Trophoblast cell (in vitro differentiated cells and primary cell): ENCODE results near the gene TCF12.

Experiments used
- DNase-seq, 2 donors: peaks; one replicate each; pipeline ENCODE4 v3.0.0-alpha.2; 2016
- H2AFZ ChIP-seq: 2 replicates; pipeline ENCODE4 v1.6.1; 2013; ENCODE audit warnings: low read length, moderate library complexity, mild to moderate bottlenecking; ENCODE audit not compliant: insufficient read depth, poor library complexity
- H2AK5ac ChIP-seq: 2 replicates; pipeline ENCODE4 v1.6.1; 2013; ENCODE audit warnings: mild to moderate bottlenecking, low read length
- H2BK120ac ChIP-seq: 2 replicates; pipeline ENCODE4 v1.6.1; 2013; ENCODE audit warnings: low read length, mild to moderate bottlenecking, moderate library complexity; ENCODE audit not compliant: insufficient read depth, poor library complexity
- H2BK12ac ChIP-seq: 2 replicates; pipeline ENCODE4 v1.6.1; 2013; ENCODE audit warnings: mild to moderate bottlenecking, low read length, moderate library complexity
- H2BK5ac ChIP-seq: 2 replicates; pipeline ENCODE4 v1.6.1; 2013; ENCODE audit warnings: low read length, low read depth, moderate library complexity, mild to moderate bottlenecking; ENCODE audit not compliant: poor library complexity
- H3K14ac ChIP-seq: 2 replicates; pipeline ENCODE4 v1.6.1; 2013; ENCODE audit warnings: mild to moderate bottlenecking, low read length
- H3K18ac ChIP-seq: 2 replicates; pipeline ENCODE4 v1.6.1; 2013; ENCODE audit warnings: mild to moderate bottlenecking, low read length
- H3K23ac ChIP-seq: 2 replicates; pipeline ENCODE4 v1.6.1; 2013; ENCODE audit warnings: low read length
- H3K27ac ChIP-seq: 2 replicates; pipeline ENCODE4 v1.5.1; 2013; ENCODE audit warnings: low read depth, mild to moderate bottlenecking, inconsistent platforms, low read length, moderate library complexity
- H3K27me3 ChIP-seq: 2 replicates; pipeline ENCODE4 v1.6.1; 2013; ENCODE audit warnings: inconsistent platforms, mild to moderate bottlenecking, low read length, moderate library complexity; ENCODE audit not compliant: insufficient read depth
- H3K36me3 ChIP-seq, 2 experiments: 1 replicate in 1 of 2; 2 replicates in 1 of 2; pipeline ENCODE4 v1.6.1; 2013; ENCODE audit warnings: low read length in 2 of 2, mild to moderate bottlenecking in 2 of 2, moderate library complexity in 1 of 2; ENCODE audit not compliant: insufficient read depth in 2 of 2, control insufficient read depth in 1 of 2
- H3K4ac ChIP-seq: 2 replicates; pipeline ENCODE4 v1.6.1; 2013; ENCODE audit warnings: low read depth, mild to moderate bottlenecking, low read length, moderate library complexity
- H3K4me1 ChIP-seq, 2 experiments: 1 replicate in 1 of 2; 2 replicates in 1 of 2; pipeline ENCODE4 v1.6.1; 2013; ENCODE audit warnings: low read length in 2 of 2, mild to moderate bottlenecking in 2 of 2, moderate library complexity in 1 of 2; ENCODE audit not compliant: insufficient read depth in 2 of 2, control insufficient read depth in 1 of 2
- H3K4me2 ChIP-seq: 2 replicates; pipeline ENCODE4 v1.6.1; 2013; ENCODE audit warnings: inconsistent platforms, mild to moderate bottlenecking, low read length, moderate library complexity
- H3K4me3 ChIP-seq: 2 replicates; pipeline ENCODE4 v1.5.1; 2013; ENCODE audit warnings: mild to moderate bottlenecking, low read depth, low read length, inconsistent platforms
- H3K79me1 ChIP-seq: one replicate; pipeline ENCODE4 v1.6.1; 2013; ENCODE audit warnings: low read length
- H3K79me2 ChIP-seq: 2 replicates; pipeline ENCODE4 v1.6.1; 2013; ENCODE audit warnings: low read length, mild to moderate bottlenecking; ENCODE audit not compliant: control insufficient read depth, insufficient read depth, poor library complexity
- H3K9ac ChIP-seq: 2 replicates; pipeline ENCODE4 v1.6.1; 2013; ENCODE audit warnings: mild to moderate bottlenecking, low read length
- H3K9me3 ChIP-seq: 2 replicates; pipeline ENCODE4 v1.6.1; 2013; ENCODE audit warnings: low read depth, mild to moderate bottlenecking, control low read depth, inconsistent platforms, low read length; ENCODE audit not compliant: insufficient read depth
- H4K12ac ChIP-seq: 2 replicates; pipeline ENCODE4 v1.6.1; 2013; ENCODE audit warnings: low read depth, mild to moderate bottlenecking, low read length, moderate library complexity
- H4K8ac ChIP-seq: 2 replicates; pipeline ENCODE4 v1.6.1; 2013; ENCODE audit warnings: low read depth, mild to moderate bottlenecking, low read length, moderate library complexity
- H4K91ac ChIP-seq: one replicate; pipeline ENCODE4 v1.6.1; 2013; ENCODE audit warnings: low read depth, mild to moderate bottlenecking, low read length, moderate library complexity
- WGBS: extraction: QIAGEN DNeasy Blood & Tissue Kit; methylation state at CpG from one replicate; pipeline ENCODE4 v1.1.7; 2013; ENCODE audit warnings: missing lambda C conversion rate; ENCODE audit not compliant: insufficient read length, insufficient coverage; ENCODE audit errors: extremely low coverage; 5-methylcytosine and 5-hydroxymethylcytosine counted together

Gene TCF12

GRCh38 chr15:57183041-57183440, 264.6 kb downstream of the TCF12 start:
- H3K4ac ChIP-seq: no peak overlapping the region
- H3K4me3 ChIP-seq: no peak overlapping the region
- no peaks in the 10 kb centered on the region for H3K4me1 ChIP-seq
- no peak overlapping the region for H3K23ac ChIP-seq
- no peaks in the 10 kb centered on the region for H3K27me3 ChIP-seq
- no CpG with 5 or more reads among the region's 1 CpG for WGBS
- no peak overlapping the region for H3K9ac ChIP-seq
- H3K14ac ChIP-seq: no peak overlapping the region
- H2AFZ ChIP-seq: no peak overlapping the region
- no peak overlapping the region for H2BK5ac ChIP-seq
- H3K9me3 ChIP-seq: no peaks in the 10 kb centered on the region
- H3K79me2 ChIP-seq: no peaks in the 10 kb centered on the region
- no peak overlapping the region for H4K91ac ChIP-seq
- no peak for DNase-seq
- H3K36me3 ChIP-seq: peaks cover 2 to 5% of the 10 kb centered on the region in 2 experiments
- H4K12ac ChIP-seq: no peak overlapping the region
- no peak overlapping the region for H4K8ac ChIP-seq
- no peak overlapping the region for H3K27ac ChIP-seq
- no peak overlapping the region for H2BK120ac ChIP-seq
- no peaks in the 10 kb centered on the region for H3K79me1 ChIP-seq
- H2AK5ac ChIP-seq: no peak overlapping the region
- H2BK12ac ChIP-seq: no peak overlapping the region
- no peak overlapping the region for H3K4me2 ChIP-seq
- H3K18ac ChIP-seq: no peak overlapping the region

- no peak overlapping the region for H3K4me3 ChIP-seq
- 100% methylated on average over 1 of the region's 5 CpGs for WGBS
- no peak overlapping the region for H2AK5ac ChIP-seq
- no peak overlapping the region for H4K91ac ChIP-seq
- no peak overlapping the region for H4K12ac ChIP-seq
- peaks cover 2 to 5% of the 10 kb centered on the region in 2 experiments for H3K36me3 ChIP-seq
- no peaks in the 10 kb centered on the region for H3K79me2 ChIP-seq
- no peak overlapping the region for H3K18ac ChIP-seq
- H3K4ac ChIP-seq: no peak overlapping the region
- no peak overlapping the region for H2BK12ac ChIP-seq
- H3K9me3 ChIP-seq: no peaks in the 10 kb centered on the region
- H4K8ac ChIP-seq: no peak overlapping the region
- no peak overlapping the region for H3K23ac ChIP-seq
- H3K4me2 ChIP-seq: no peak overlapping the region
- H3K27me3 ChIP-seq: no peaks in the 10 kb centered on the region
- H3K27ac ChIP-seq: no peak overlapping the region
- H2AFZ ChIP-seq: no peak overlapping the region
- H3K9ac ChIP-seq: no peak overlapping the region
- H2BK120ac ChIP-seq: no peak overlapping the region
- no peak overlapping the region for H3K14ac ChIP-seq
- no peaks in the 10 kb centered on the region for H3K79me1 ChIP-seq
- DNase-seq: no peak
- H3K4me1 ChIP-seq: no peaks in the 10 kb centered on the region
- no peak overlapping the region for H2BK5ac ChIP-seq
These were observed 265.3 kb downstream of the TCF12 start for GRCh38 chr15:57183614-57184344.

DNA sequence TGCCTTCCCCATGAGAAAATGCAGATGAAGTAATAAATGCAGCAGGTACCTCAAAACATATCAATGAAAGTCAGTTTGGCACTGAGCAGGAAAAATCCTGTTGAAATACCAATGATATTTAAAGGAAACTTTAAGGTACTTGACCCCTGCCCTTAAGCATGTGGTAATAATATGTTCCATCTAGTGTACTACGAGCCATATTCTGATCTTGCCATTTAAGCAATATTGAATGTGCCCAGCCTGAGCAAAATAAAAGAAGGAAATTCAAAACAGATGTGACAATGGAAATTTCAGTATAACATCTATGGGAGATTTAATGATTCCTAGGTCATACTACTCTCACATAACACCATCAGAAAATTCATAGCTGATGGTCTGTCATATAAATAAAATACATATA, 266.1 kb downstream of the TCF12 start:
- Histone ChIP-seq H3K9ac (no peak overlapping the region), H3K14ac (no peak overlapping the region), H3K9me3 (no peaks in the 10 kb centered on the region), H3K23ac (no peak overlapping the region), H3K36me3 (peaks cover 2 to 5% of the 10 kb centered on the region in 2 experiments), H3K27ac (no peak overlapping the region), H3K4me3 (no peak overlapping the region), H3K18ac (no peak overlapping the region), H3K4me2 (no peak overlapping the region), H2BK5ac (no peak overlapping the region), H2BK12ac (no peak overlapping the region), H4K91ac (no peak overlapping the region), H3K27me3 (no peaks in the 10 kb centered on the region), H2AK5ac (no peak overlapping the region), H3K79me2 (no peaks in the 10 kb centered on the region), H3K79me1 (no peaks in the 10 kb centered on the region), H4K12ac (no peak overlapping the region), H3K4me1 (no peaks in the 10 kb centered on the region), H4K8ac (no peak overlapping the region), H2BK120ac (no peak overlapping the region), H3K4ac (no peak overlapping the region), H2AFZ (no peak overlapping the region)
- no CpG with 5 or more reads among the region's 1 CpG for WGBS
- no peak for DNase-seq

DNA sequence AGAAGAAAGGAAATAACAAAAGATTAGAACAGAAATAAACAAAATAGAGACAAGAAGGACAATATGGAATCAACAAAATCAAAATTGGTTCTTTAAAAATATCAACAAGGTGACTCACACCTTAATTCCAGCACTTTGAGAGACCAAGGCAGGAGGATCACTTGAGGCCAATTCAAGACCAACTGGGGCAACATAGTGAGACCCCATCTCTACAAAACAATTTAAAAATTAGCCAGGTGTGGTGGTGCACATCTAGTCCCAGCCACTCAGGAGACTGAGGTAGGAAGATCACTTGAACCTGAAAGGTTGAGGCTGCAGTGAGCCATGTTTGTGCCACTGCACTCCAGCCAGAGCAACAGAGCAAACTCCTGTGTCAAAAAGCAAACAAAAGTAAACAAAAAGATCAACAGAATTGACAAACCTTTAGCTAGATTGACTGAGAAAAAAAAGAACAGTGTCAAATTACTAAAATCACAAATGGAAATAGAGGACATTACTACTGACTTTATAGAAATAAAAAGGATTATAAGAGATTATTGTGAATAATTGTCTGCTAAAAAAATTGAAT, 267.1 kb downstream of the TCF12 start:
- peaks cover 2 to 5% of the 10 kb centered on the region in 2 experiments for H3K36me3 ChIP-seq
- H3K4me2 ChIP-seq: no peak overlapping the region
- H4K8ac ChIP-seq: no peak overlapping the region
- H4K12ac ChIP-seq: no peak overlapping the region
- no peak overlapping the region for H3K9ac ChIP-seq
- no peaks in the 10 kb centered on the region for H3K79me2 ChIP-seq
- no peak overlapping the region for H4K91ac ChIP-seq
- H3K79me1 ChIP-seq: no peaks in the 10 kb centered on the region
- no peaks in the 10 kb centered on the region for H3K27me3 ChIP-seq
- H3K18ac ChIP-seq: no peak overlapping the region
- H2AK5ac ChIP-seq: no peak overlapping the region
- no peaks in the 10 kb centered on the region for H3K4me1 ChIP-seq
- H3K4me3 ChIP-seq: no peak overlapping the region
- H2BK5ac ChIP-seq: no peak overlapping the region
- H2BK120ac ChIP-seq: no peak overlapping the region
- H3K23ac ChIP-seq: no peak overlapping the region
- no peak overlapping the region for H2AFZ ChIP-seq
- H3K4ac ChIP-seq: no peak overlapping the region
- H3K14ac ChIP-seq: no peak overlapping the region
- no peak overlapping the region for H2BK12ac ChIP-seq
- DNase-seq: no peak
- no peaks in the 10 kb centered on the region for H3K9me3 ChIP-seq
- no peak overlapping the region for H3K27ac ChIP-seq
